CD4-positive, alpha-beta T cell treated with Interleukin-17A for 1 hour (primary cell): ENCODE data around the gene TBC1D3D.
"Not testable (repeated sequence)": the region's sequence is repeated elsewhere in the genome, so short reads cannot be mapped to it uniquely, and the experiment has no call there.

Experiments used
- DNase-seq: peaks from one replicate; pipeline ENCODE4 v3.0.0-alpha.2; 2020

Gene TBC1D3D

DNA sequence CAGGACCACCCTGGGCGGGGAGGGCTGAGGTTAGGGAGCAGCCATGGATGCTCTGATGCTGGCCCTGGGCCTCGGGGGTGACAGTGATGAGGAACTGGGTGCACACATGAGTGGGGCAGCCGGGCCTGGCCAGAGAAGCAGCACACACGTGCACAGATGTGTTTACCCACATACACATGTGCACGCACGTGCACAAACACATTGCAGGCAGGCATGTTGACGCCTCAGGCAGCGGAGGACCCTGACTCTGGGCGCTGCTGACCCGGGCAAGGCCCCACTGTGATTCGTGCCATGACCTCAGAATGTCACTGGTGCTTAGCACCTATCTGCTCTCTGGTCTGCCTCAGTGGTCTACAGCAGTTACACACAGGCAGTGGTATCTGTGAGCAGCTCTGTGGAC lies at the start of gene TBC1D3D:
Gene TBC1D3D, plus strand, starts transcription at position 301 of the 400 bp plus-strand sequence. CDS start 1,585 bp downstream, outside the sequence.
- not testable (repeated sequence) for DNase-seq

DNA sequence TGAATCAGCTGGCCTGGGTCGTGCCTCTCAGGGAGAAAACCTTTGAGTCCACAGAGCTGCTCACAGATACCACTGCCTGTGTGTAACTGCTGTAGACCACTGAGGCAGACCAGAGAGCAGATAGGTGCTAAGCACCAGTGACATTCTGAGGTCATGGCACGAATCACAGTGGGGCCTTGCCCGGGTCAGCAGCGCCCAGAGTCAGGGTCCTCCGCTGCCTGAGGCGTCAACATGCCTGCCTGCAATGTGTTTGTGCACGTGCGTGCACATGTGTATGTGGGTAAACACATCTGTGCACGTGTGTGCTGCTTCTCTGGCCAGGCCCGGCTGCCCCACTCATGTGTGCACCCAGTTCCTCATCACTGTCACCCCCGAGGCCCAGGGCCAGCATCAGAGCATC lies 14.8 kb upstream of the TBC1D3D start, which contains the start of gene TBC1D3L:
Gene TBC1D3L, minus strand, starts transcription at position 101 of the 400 bp plus-strand sequence. CDS start 1,540 bp downstream, outside the sequence.
- not testable (repeated sequence) for DNase-seq
